NCI-H2227 (cell line): ENCODE results near the gene IRAK1.
A peak's percentile ranks its signal among the peaks of the same experiment; 100 is the strongest.

Experiments used
- DNase-seq: peaks from one replicate; lab custom pipeline; 2025; ENCODE audit not compliant: unreplicated experiment; lab: John Stamatoyannopoulos, UW

IRAK1 gene

GRCh38 chrX:154020536-154021115 lies 924 bp upstream of the IRAK1 start:
- DNase-seq, result no peak

GRCh38 chrX:154019061-154019621 lies 561 bp downstream of the IRAK1 start:
- no peak for DNase-seq

- DNase-seq, result no peak
These were observed 1.1 kb downstream of the IRAK1 start for GRCh38 chrX:154018518-154019060.

GRCh38 chrX:154017766-154018517 lies 1.8 kb downstream of the IRAK1 start:
- DNase-seq, result no peak

GRCh38 chrX:154016366-154017076 lies 3.2 kb downstream of the IRAK1 start:
- no peak for DNase-seq

GRCh38 chrX:154015581-154016264 lies 4.0 kb downstream of the IRAK1 start:
- no peak for DNase-seq

- DNase-seq, result no peak
These were observed 5.0 kb downstream of the IRAK1 start for GRCh38 chrX:154014429-154015380.

- DNase-seq, result peak; percentile 54
These were observed 5.9 kb downstream of the IRAK1 start for GRCh38 chrX:154013614-154014360.

- DNase-seq, result no peak
These were observed 6.7 kb downstream of the IRAK1 start for GRCh38 chrX:154013001-154013421.

- DNase-seq, result no peak
These were observed 7.2 kb downstream of the IRAK1 start for GRCh38 chrX:154012336-154012991.

GRCh38 chrX:154011376-154012335 lies 8.0 kb downstream of the IRAK1 start:
- DNase-seq, result no peak

GRCh38 chrX:154010330-154011087 lies 9.2 kb downstream of the IRAK1 start:
- no peak for DNase-seq

GRCh38 chrX:154008521-154008920 lies 11.2 kb downstream of the IRAK1 start:
- no peak for DNase-seq

GRCh38 chrX:154006947-154007346 lies 12.8 kb downstream of the IRAK1 start:
- no peak for DNase-seq

GRCh38 chrX:154004315-154004714 lies 15.4 kb downstream of the IRAK1 start:
- DNase-seq, result no peak

- DNase-seq, result peak; percentile 52
These were observed 17.4 kb downstream of the IRAK1 start for GRCh38 chrX:154002215-154002719.
